Stimulated activated CD4-positive, alpha-beta T cell treated with anti-CD3 and anti-CD28 coated beads, Interleukin-2, amount 100 ng/mL, for 48 hours (primary cell): ENCODE measurements around the gene ZMAT2.
"Not testable (repeated sequence)": the region's sequence is repeated elsewhere in the genome, so short reads cannot be mapped to it uniquely, and the experiment has no call there.

Experiments used
- DNase-seq, 2 donors: peaks; one replicate each; pipeline ENCODE4 v3.0.0-alpha.2; 2020

ZMAT2 gene, protein sequence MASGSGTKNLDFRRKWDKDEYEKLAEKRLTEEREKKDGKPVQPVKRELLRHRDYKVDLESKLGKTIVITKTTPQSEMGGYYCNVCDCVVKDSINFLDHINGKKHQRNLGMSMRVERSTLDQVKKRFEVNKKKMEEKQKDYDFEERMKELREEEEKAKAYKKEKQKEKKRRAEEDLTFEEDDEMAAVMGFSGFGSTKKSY

DNA sequence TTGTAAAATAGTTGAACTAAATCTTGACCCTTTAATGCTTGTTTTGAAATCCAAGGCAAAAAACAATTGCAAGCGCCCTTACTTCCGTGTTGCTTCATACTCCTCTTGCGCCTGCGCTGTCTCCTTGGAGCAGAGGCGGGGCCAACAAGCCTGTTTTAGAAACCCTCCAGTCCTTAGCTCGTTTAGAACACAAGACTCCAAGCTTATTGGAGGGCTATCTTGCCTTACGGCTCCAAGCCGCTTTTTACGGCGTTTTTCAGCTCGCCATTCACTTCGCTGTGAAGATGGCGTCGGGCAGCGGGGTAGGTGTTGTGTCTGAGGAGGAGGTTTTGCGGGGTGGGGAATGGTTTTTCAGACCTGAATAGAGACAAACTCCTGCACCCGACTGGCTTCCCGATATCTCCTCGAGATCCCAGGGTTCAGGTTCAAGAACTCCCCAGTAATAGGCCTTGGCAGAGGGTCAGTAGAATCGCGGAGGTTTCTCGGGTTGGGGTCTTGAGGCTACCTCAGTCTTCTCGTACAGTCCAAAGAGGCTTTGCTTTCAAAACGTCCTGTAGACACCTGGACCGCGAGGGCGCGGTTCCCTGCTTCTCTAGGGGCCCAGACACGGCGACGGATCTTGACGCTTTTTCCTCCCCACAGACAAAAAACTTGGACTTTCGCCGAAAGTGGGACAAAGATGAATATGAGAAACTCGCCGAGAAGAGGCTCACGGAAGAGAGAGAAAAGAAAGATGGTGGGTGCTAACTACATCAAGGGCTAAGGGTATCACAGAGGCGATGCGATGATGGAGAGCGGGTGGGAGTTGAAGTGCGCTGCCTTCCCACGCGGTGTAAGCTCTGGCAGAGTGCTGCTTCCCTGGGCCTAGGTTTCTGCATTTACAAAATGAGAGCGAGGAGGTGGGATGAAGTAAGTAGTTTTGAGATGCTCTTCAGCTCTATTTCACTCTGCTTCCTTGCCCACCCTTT is at the start of gene ZMAT2:
Gene ZMAT2, plus strand, starts transcription at position 271 of the 968 bp plus-strand sequence. Its CDS starts 14 bp downstream, at position 285.
- peak; percentile 80 to 83 for DNase-seq

DNA sequence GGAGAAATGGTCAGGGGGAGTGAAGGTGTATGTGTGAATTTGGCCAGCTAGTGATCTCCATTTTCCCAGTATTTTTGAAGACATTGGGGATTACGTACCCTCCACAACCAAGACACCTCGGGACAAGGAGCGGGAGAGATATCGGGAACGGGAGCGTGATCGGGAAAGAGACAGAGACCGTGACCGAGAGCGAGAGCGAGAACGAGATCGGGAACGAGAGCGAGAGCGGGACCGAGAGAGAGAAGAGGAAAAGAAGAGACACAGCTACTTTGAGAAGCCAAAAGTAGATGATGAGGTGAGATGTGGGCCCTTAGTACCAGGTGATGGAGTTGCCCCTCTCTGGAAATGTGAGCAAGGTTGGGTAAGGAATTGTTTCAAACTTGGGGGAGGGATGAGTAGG is 41.4 kb upstream of the ZMAT2 start:
- no peak for DNase-seq

DNA sequence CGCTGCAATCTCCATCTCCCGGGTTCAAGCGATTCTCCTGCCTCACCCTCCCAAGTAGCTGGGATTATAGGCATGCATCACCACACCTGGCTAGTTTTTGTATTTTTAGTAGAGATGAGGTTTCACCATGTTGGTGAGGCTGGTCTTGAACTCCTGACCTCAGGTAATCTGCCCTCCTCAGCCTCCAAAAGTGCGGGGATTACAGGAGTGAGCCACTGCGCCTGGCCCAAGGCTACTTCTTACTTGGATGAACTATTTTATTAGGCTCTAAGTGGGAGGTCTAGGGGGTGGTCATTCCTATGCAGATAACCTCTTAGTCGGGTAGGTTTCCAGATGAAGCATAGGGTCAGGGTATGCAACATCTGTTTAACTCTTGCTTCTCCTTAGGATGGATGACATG is 39.9 kb upstream of the ZMAT2 start:
- DNase-seq: not testable (repeated sequence)

DNA sequence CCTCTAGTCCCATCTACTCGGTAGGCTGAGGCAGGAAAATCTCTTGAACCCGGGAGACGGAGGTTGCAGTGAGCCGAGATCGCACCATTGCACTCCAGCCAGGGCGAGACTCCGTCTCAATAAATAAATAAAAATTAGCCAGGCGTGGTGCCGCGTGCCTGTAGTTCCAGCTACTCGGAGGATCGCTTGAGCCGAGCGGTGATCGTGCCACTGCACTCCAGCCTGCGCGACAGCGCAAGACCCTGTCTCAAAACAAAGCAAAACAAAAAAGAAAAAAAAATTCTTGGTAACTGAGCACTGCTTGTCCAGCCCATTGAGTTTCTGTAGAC is 36.3 kb upstream of the ZMAT2 start:
- DNase-seq: no peak

DNA sequence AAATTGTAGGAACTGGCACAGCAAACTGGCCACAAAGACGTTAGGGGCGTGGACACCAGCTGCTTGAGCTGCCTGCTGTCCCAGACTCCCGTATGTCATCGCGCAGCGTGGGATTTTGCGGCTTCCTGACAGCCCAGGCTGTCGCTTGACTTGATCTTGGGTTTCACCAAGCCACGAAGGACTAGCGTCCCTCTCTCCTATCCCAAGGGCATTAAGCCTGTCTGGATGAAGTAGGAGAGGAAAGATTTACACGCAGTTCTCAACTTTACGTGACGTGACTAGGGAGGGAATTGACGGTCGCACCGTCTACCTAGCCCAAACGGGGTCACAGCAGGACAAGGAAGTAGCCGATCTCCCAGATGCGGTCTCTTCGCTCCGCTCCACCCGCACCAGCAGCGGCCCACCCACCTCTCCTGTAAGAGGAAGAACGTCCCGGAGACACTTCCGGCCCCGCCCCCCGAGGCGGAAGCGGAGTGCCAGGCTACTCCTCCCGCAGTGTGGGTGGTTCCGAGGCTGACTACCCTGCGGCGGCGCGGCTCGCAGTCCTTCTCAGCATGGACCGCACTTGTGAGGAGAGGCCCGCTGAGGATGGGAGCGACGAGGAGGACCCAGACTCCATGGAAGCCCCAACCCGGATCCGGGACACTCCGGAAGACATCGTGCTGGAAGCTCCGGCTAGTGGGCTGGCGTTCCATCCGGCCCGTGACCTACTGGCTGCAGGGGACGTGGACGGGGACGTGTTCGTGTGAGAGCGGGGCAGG is 35.7 kb upstream of the ZMAT2 start, which contains the start of gene WDR55:
Gene WDR55, plus strand, starts transcription at position 546 of the 761 bp plus-strand sequence. Its CDS starts 9 bp downstream, at position 555.
- DNase-seq: peak; percentile 93 to 94

DNA sequence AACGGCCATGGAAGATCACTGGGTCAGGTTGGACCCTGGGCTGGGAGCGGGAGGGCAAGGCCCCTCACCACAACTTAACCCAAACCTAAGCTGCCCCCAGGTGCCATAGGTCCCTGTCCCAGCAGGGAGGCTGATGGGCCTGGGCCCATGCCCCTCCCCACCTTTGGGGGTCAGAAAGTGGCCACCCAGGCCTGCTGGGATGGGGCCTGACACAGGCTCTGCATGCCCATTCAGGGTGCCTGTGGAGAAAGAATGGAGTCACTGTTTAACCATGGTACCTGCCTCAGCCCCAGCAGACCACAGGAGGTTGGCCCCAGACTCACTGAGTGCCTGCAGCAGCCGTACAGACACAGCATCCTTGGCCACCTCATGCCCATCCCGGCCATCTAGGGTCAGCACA is 29.2 kb upstream of the ZMAT2 start:
- DNase-seq: not testable (repeated sequence)

DNA sequence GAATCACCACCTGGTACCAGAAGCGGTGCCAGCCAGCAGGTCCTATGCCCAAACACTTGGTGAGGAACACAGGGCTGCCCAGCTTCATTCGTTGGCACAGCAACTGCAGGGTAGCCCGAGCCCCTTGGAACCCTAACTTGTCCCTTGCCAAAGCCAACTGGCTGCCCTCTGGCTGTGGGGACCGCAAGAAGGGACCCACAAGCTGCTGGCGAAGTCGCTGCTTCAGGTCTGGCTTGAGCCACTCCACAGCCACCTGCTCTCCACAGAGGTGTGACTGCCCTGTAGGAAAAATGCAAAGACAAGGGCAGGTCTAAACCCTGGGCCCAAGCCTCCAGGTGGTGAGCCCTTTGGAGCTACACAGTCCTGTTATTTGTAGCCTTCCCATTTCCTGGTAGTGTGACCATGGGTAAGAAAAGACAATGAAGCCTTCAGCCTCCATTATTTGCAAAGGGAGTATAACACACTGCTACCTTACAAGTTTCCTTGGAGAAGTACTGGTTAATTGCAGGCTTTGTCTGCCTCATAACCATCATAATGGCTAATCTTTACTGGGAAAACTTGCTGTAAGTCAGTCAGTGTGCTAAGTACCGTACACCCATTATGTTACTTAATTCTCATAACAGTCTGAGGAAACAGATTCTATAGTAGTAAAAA is 28.6 kb upstream of the ZMAT2 start:
- DNase-seq: no peak

- DNase-seq: no peak
Observed at GRCh38 chr5:140672455-140673186, 27.6 kb upstream of the ZMAT2 start.

GRCh38 chr5:140673187-140673976 is 26.9 kb upstream of the ZMAT2 start, which contains the start of gene DND1:
Gene DND1 (minus strand): TSS chr5:140673576. CDS start chr5:140673542, 34 bp downstream.
- DNase-seq: no peak

DNA sequence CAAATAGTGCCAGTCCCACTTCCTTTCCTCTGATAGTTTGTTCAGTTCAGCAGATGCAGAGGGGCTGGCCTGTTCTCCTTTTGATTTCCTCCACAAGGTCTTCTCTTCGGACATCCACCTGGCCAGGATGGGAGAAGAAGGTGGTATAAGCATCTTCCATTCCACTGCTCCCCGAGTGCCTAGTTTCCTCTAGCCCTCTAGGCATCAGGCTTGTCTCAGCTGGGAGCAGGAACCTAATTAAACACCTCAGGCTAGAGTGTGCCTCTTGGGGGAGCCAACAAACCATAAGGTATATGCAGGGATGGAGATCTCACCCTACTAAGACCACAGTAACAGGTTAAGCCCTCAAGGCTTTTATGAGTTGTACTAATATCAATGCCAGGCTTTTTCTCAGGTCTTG is 26.0 kb upstream of the ZMAT2 start:
- no peak for DNase-seq

- no peak for DNase-seq
Observed at GRCh38 chr5:140674629-140675028, 25.6 kb upstream of the ZMAT2 start.

DNA sequence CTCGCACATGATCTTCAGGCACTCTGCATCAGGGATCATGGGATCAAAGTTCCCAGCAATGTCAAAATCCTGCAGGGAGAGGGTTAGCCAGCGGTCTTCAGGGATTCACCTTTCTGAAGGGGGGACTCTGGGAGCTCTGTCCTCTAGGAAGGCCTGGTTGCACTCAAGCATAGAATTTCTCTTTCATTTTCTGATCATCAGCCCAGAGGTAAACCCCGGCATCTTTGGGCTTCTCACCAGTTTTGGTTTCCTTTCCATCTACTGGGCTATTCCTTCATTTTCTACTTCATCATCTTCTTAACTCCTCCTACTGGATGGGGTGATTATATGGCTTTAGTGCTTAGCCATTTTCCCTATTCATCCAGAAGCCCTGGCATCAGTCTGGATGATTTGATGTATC is 22.3 kb upstream of the ZMAT2 start:
- no peak for DNase-seq

DNA sequence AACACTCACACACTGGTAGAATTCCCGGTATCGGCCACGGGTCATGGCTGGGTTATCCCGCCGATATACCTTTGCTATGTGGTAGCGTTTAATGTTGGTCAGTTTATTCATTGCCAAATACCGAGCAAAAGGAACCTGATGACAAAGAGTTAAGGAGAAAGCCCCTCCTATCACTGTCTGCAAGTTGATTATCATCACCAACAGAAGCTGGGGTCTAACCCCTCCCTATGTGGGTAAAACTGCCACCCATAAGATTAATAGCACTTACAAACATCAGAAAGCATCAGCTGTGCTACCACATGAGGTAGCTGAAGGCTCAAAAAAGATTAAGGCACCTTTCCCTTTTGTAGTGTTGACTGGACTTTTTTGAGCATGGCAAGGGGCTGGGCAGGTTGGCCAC is 21.3 kb upstream of the ZMAT2 start:
- no peak for DNase-seq

DNA sequence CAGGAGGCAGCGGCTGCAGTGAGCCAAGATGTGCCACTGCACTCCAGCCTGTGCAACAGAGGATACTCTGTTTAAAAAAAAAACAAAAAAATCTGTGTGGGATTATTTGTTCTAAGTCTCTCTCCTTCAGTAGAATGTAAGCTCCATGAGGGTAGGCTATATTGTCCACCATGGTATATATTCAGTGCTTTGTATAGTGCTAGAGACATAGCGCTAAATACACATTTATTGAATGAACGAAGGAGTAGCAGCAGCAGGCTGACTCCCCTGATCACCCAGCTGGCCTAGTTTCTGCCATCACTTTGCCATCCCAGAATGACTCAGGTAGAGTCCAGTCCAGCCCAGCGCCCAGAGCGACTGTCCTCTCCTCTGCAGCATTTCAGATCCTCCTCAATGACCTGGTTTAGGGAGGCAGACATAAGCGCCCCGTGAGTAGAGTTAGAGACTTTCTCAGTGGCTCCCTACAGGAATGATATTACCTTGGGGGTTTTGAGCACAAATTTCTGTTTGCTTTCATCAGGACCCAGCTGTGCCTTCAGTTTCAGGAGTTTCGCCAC is 9.8 kb upstream of the ZMAT2 start:
- DNase-seq: no peak

GRCh38 chr5:140690941-140691924 is 9.0 kb upstream of the ZMAT2 start, which contains the start of the genes HARS1 and HARS2:
Gene HARS1 (minus strand): TSS chr5:140691370. CDS start chr5:140691304, 66 bp downstream.
Gene HARS2 (plus strand): TSS chr5:140691455. CDS start chr5:140691649, 194 bp downstream.
- peak; percentile 73 to 77 for DNase-seq

GRCh38 chr5:140694276-140694675 is 6.0 kb upstream of the ZMAT2 start:
- DNase-seq: no peak

GRCh38 chr5:140696891-140697492 is 3.3 kb upstream of the ZMAT2 start:
- DNase-seq: no peak

DNA sequence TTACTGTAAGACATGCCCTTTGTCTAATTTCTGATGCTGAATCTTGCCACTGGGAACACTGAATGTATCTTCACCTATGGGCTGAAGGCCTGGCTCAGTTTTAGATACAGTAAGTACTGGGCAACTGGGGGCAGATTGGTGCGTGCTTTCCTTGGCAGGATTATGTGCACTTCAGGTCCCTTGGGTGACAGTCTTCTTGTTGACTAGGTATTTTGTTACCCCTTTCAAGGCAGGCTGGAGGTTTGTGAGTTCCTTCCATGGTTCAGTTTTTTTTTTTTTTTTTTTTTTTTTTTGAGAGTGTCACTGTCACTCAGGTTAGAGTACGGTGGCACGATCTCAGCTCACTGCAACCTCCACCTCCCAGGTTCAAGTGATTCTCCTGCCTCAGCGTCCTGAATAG is 7.6 kb downstream of the ZMAT2 start:
- no peak for DNase-seq

DNA sequence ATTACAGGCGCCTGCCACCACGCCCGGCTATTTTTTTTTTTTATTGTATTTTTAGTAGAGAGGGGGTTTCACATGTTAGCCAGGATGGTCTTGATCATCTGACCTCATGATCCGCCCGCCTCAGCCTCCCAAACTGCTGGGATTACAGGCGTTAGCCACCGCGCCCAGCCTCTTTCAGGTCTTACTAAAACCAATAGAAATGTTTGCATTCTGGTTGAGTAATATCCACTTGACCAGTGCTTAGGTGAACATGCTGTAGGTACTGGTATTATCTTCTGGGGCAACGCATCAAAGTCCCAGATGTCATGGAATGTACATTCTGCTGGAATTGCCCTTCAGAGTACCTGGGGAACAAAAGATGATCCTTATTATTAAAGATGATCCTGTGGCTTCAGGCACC is 8.5 kb downstream of the ZMAT2 start:
- not testable (repeated sequence) for DNase-seq
